Subcutaneous adipose tissue (tissue), 4 donors: ENCODE results near the gene FOXP1. TPM values are rescaled to one million over a fixed set of nuclear protein-coding genes. Genes with fewer than 3 reads are reported as not detected.

Experiments used
- total RNA-seq, 4 donors: library from RNA; depleted of rRNA; stranded (reverse); fragments of >200 nt; gene quantifications; one replicate each; pipeline ENCODE4 v1.1.0, GENCODE V29; 2016
- TF ChIP-seq, protein P1 (sequence below): fragments of 450-650 bp; IDR thresholded peaks from one replicate; pipeline ENCODE4 v1.5.1; 2016; ENCODE audit warnings: low read depth, mild to moderate bottlenecking, control low read depth, antibody characterized with exemption, moderate library complexity

The FOXP1 gene
- total RNA-seq, 4 donors from 2014 or later: 70.5 to 96.7 (median 88.0) TPM

GRCh38 chr3:71428841-71429596 lies 154.5 kb downstream of the FOXP1 start:
- TF ChIP-seq, protein P1, sequence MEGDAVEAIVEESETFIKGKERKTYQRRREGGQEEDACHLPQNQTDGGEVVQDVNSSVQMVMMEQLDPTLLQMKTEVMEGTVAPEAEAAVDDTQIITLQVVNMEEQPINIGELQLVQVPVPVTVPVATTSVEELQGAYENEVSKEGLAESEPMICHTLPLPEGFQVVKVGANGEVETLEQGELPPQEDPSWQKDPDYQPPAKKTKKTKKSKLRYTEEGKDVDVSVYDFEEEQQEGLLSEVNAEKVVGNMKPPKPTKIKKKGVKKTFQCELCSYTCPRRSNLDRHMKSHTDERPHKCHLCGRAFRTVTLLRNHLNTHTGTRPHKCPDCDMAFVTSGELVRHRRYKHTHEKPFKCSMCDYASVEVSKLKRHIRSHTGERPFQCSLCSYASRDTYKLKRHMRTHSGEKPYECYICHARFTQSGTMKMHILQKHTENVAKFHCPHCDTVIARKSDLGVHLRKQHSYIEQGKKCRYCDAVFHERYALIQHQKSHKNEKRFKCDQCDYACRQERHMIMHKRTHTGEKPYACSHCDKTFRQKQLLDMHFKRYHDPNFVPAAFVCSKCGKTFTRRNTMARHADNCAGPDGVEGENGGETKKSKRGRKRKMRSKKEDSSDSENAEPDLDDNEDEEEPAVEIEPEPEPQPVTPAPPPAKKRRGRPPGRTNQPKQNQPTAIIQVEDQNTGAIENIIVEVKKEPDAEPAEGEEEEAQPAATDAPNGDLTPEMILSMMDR: no peak

- TF ChIP-seq, protein P1: no peak
Observed at GRCh38 chr3:71425491-71426071, 157.9 kb downstream of the FOXP1 start.

- TF ChIP-seq, protein P1: no peak
Observed at GRCh38 chr3:71423151-71423906, 160.2 kb downstream of the FOXP1 start.

DNA sequence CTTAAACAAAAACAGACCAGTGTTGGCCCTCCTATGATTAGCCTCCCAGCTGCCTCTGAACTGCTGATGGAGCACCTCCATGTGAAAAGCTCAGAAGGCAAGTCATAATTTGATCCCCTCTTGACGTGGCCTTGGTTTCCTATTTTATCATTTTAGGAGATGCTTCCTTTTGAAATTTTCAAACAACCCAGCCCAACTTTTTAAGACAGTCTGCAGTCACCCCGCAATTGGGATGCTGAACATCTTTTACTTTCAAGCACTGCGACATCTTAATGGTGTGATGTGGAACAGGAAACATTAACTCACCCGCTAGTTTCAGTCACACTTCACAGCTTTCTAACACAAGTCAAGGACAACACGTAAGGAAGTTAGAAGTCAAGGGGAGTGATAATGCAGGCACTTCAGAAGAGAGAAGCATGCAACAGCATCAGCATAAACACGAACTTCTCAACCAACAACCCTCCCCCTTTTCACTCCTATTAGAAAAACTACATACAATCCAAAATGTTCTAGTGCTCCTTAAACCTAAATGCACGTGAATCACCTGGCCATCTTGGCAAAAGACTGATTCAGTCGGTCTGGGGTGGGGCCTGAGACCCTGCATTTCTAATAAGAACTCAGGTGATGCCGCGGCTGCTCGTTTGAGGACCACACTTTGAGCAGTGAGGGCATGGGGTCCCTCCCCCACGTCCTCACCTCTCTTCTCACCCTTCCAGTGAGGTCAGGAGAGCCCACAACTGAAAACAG lies 161.5 kb downstream of the FOXP1 start:
- TF ChIP-seq, protein P1: no peak

GRCh38 chr3:71421475-71421819 lies 162.1 kb downstream of the FOXP1 start:
- TF ChIP-seq, protein P1: no peak

GRCh38 chr3:71419369-71419768 lies 164.2 kb downstream of the FOXP1 start:
- TF ChIP-seq, protein P1: no peak

GRCh38 chr3:71417791-71418190 lies 165.7 kb downstream of the FOXP1 start:
- TF ChIP-seq, protein P1: no peak
